Left forelimb (tissue), 1 donor: ENCODE data around the gene ELK4.

ENCODE experiments used
- DNase-seq: peaks from one replicate; pipeline ENCODE4 v3.0.0-alpha.2; 2018; ENCODE audit warnings: low spot score

ELK4 gene

GRCh38 chr1:205630241-205630640 lies 1.6 kb downstream of the ELK4 start:
- no peak for DNase-seq

- DNase-seq: no peak
Measured at GRCh38 chr1:205629751-205630150, 2.1 kb downstream of the ELK4 start.

- no peak for DNase-seq
Measured at GRCh38 chr1:205627956-205628355, 3.9 kb downstream of the ELK4 start.

- no peak for DNase-seq
Measured at GRCh38 chr1:205626216-205626615, 5.6 kb downstream of the ELK4 start.

GRCh38 chr1:205623646-205624045 lies 8.2 kb downstream of the ELK4 start:
- no peak for DNase-seq

GRCh38 chr1:205620269-205620668 lies 11.5 kb downstream of the ELK4 start:
- no peak for DNase-seq

GRCh38 chr1:205619376-205619775 lies 12.4 kb downstream of the ELK4 start:
- DNase-seq: no peak

GRCh38 chr1:205616563-205617293 lies 15.1 kb downstream of the ELK4 start:
- DNase-seq: no peak

GRCh38 chr1:205615789-205616188 lies 16.0 kb downstream of the ELK4 start:
- no peak for DNase-seq

- no peak for DNase-seq
Measured at GRCh38 chr1:205613854-205614412, 17.9 kb downstream of the ELK4 start.

GRCh38 chr1:205612556-205612955 lies 19.3 kb downstream of the ELK4 start:
- DNase-seq: no peak

- DNase-seq: no peak
Measured at GRCh38 chr1:205612104-205612503, 19.7 kb downstream of the ELK4 start.

GRCh38 chr1:205610901-205611466 lies 20.8 kb downstream of the ELK4 start:
- DNase-seq: no peak

- no peak for DNase-seq
Measured at GRCh38 chr1:205610036-205610435, 21.8 kb downstream of the ELK4 start.

- DNase-seq: no peak
Measured at GRCh38 chr1:205604825-205605505, 26.8 kb downstream of the ELK4 start.

- no peak for DNase-seq
Measured at GRCh38 chr1:205604059-205604458, 27.8 kb downstream of the ELK4 start.

GRCh38 chr1:205601205-205601604 lies 30.6 kb downstream of the ELK4 start:
- DNase-seq: no peak

- no peak for DNase-seq
Measured at GRCh38 chr1:205600085-205600484, 31.7 kb downstream of the ELK4 start.

GRCh38 chr1:205599669-205600042 lies 32.2 kb downstream of the ELK4 start:
- no peak for DNase-seq

- DNase-seq: peak; percentile 77
Measured at GRCh38 chr1:205598841-205599668, 32.8 kb downstream of the ELK4 start.

- DNase-seq: peak; percentile 83
Measured at GRCh38 chr1:205597691-205598314, 34.0 kb downstream of the ELK4 start.

GRCh38 chr1:205596876-205597275 lies 34.9 kb downstream of the ELK4 start:
- no peak for DNase-seq
